Stomach (tissue), 9 donors: Measurements from ENCODE around the gene RHBG. TPM values are rescaled to one million over a fixed set of nuclear protein-coding genes. Genes with fewer than 3 reads are reported as not detected.

ENCODE experiments used
- DNase-seq, 2 donors: peaks; one replicate each; pipeline versions ENCODE4 v3.0.0 to v3.0.0-alpha.2; 2013 to 2019
- H3K27ac ChIP-seq, 5 donors: fragments of 200-600 bp in 4 of 5; sonication (generic) in 4 of 5; one replicate each; pipeline ENCODE4 v1.5.1; 2013 to 2019; ENCODE audit warnings: mild to moderate bottlenecking in 1 of 5, moderate library complexity in 1 of 5
- H3K27me3 ChIP-seq, 3 donors: fragments of 200-600 bp; sonication (generic); one replicate each; pipeline ENCODE4 v1.5.1; 2017 to 2019; ENCODE audit warnings: mixed run types in 1 of 3
- H3K36me3 ChIP-seq, 4 donors: fragments of 200-600 bp; sonication (generic); 1 replicate in 3 of 4; 2 replicates in 1 of 4; pipeline ENCODE4 v1.5.1; 2016 to 2019
- H3K4me1 ChIP-seq, 4 donors: fragments of 200-600 bp; sonication (generic); one replicate each; pipeline ENCODE4 v1.5.1; 2016 to 2019
- H3K4me3 ChIP-seq, 4 donors: fragments of 200-600 bp; sonication (generic) in 3 of 4; one replicate each; pipeline ENCODE4 v1.5.1; 2016 to 2019; ENCODE audit warnings: mild to moderate bottlenecking in 1 of 4
- H3K9me3 ChIP-seq, 4 donors: fragments of 200-600 bp; sonication (generic); one replicate each; pipeline ENCODE4 v1.5.1; 2016 to 2019
- CTCF ChIP-seq, 7 experiments: fragments of 450-650 bp in 4 of 7; fragments of 200-600 bp in 3 of 7; sonication (generic) in 3 of 7; IDR thresholded peaks; one replicate each; pipeline ENCODE4 v1.5.1; 2016 to 2019; ENCODE audit warnings: antibody characterized with exemption in 7 of 7, control low read depth in 2 of 7, mild to moderate bottlenecking in 1 of 7
- EP300 ChIP-seq: sonication (generic); formaldehyde crosslinking; IDR thresholded peaks from one replicate; pipeline ENCODE4 v1.6.1; 2017; ENCODE audit warnings: antibody characterized with exemption
- POLR2A ChIP-seq, 4 donors: fragments of 450-650 bp; IDR thresholded peaks; one replicate each; pipeline ENCODE4 v1.6.1; 2016; ENCODE audit warnings: antibody characterized with exemption in 4 of 4, control low read depth in 2 of 4, mild to moderate bottlenecking in 1 of 4, moderate library complexity in 1 of 4
- POLR2AphosphoS5 ChIP-seq, 3 donors: sonication (generic); formaldehyde crosslinking; IDR thresholded peaks; one replicate each; pipeline ENCODE4 v1.6.1; 2016; ENCODE audit warnings: antibody characterized with exemption in 3 of 3
- WGBS, 5 donors: extraction: QIAGEN DNeasy Blood & Tissue Kit in 3 of 5; methylation state at CpG; one replicate each; pipeline versions ENCODE4 v1.1.5 to v1.1.7; 2013 to 2018; 5-methylcytosine and 5-hydroxymethylcytosine counted together
- intact Hi-C: fragments of 100-400 bp; cut with DNase I; formaldehyde crosslinking; loops from one replicate; pipeline ENCODE4 v1.15.1; 2023; ENCODE audit warnings: low total_unique reads
- polyA plus RNA-seq, 3 donors: library from polyadenylated mRNA; stranded (reverse); fragments of 200-250 nt; gene quantifications; one replicate each; pipeline ENCODE4 v1.2.3, GENCODE V29; 2013
- total RNA-seq, 5 donors: library from RNA; depleted of rRNA; stranded (reverse); fragments of >200 nt; gene quantifications; one replicate each; pipeline versions ENCODE4 v1.1.0 to v1.2.3, GENCODE V29; 2014 to 2016
- donor health status: healthy with polysubstance abuse.
- donor health status: Bipolar disorder and iron deficiency.
- donor health status: healthy.

RHBG gene
- total and polyA plus RNA-seq, 8 donors, result 0.70 TPM; not detected in 7

- WGBS, 5 donors, result 11 to 20% (median 13%) methylated on average over 27 to 73 of the region's 73 CpGs
- Histone ChIP-seq H3K9me3 (no peaks in the 10 kb centered on the region), H3K27ac (no peak overlapping the region), H3K36me3 (no peaks in the 10 kb centered on the region), H3K27me3 (peaks cover 14 to 75% (median 56%) of the 10 kb centered on the region in 3 donors), H3K4me1 (peaks cover 0 to 11% (median 8%) of the 10 kb centered on the region in 4 donors), H3K4me3 (peak overlapping the region in 3 of 4 donors; percentile 14 to 22 (median 20))
- DNase-seq, result peak in 1 of 2 donors; percentile 45
- intact Hi-C loops, result loop anchor here (5.0 kb wide), 1 partner anchor 54 kb away; no protein-coding TSS in a partner anchor
- no peak for TF ChIP-seq CTCF (IDR thresholded peaks at IDR 0.05)
These were observed 19.4 kb downstream of the RHBG start for GRCh38 chr1:156388174-156389137.

DNA sequence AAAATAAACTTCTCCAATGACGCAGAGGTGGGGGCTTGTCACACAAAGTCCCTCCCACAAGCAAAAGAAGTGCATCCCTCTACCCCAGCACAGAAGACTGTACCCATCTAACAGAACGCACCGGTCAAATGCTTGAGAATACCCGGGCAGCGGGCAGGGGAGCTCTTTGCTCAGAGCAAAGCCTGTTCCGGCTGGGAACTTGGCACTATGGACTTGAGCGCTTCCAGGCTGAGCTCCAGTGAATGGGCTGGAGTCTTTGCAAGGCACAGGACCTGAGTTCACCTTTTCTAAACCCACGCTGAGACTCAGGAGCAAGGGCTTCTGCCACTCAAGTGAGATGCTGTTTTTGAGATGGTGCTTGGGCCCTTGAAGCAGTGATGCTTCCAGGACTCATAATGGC is 20.3 kb downstream of the RHBG start:
- Histone ChIP-seq H3K36me3 (no peaks in the 10 kb centered on the region), H3K9me3 (no peaks in the 10 kb centered on the region), H3K4me3 (no peak overlapping the region), H3K27me3 (peaks cover 14 to 75% (median 56%) of the 10 kb centered on the region in 3 donors), H3K4me1 (peaks cover 0 to 11% (median 8%) of the 10 kb centered on the region in 4 donors), H3K27ac (no peak overlapping the region)
- TF ChIP-seq POLR2AphosphoS5 (IDR thresholded peaks at IDR 0.05) (no peak), EP300 (no peak), CTCF (IDR thresholded peaks at IDR 0.05) (no peak), POLR2A (IDR thresholded peaks at IDR 0.05) (no peak)
- 89 to 93% (median 92%) methylated on average over 6 to 8 of the region's 8 CpGs for WGBS, 5 donors
- DNase-seq, result no peak
- intact Hi-C loops, result loop anchor here (5.0 kb wide), 1 partner anchor 53 kb away; no protein-coding TSS in a partner anchor

- H3K27me3 ChIP-seq, result peaks cover 14 to 74% (median 56%) of the 10 kb centered on the region in 3 donors
- no peak overlapping the region for H3K27ac ChIP-seq
- H3K9me3 ChIP-seq, result no peaks in the 10 kb centered on the region
- WGBS, 5 donors, result 36 to 52% (median 47%) methylated on average over 20 of the region's 20 CpGs
- H3K36me3 ChIP-seq, result no peaks in the 10 kb centered on the region
- H3K4me1 ChIP-seq, result peaks cover 0 to 11% (median 8%) of the 10 kb centered on the region in 4 donors
- peak in 1 of 2 donors; percentile 32 for DNase-seq
- TF ChIP-seq POLR2AphosphoS5 (IDR thresholded peaks at IDR 0.05) (no peak), CTCF (IDR thresholded peaks at IDR 0.05) (no peak)
- no peak overlapping the region for H3K4me3 ChIP-seq
- intact Hi-C loops, result no loop called here
These were observed 21.7 kb downstream of the RHBG start for GRCh38 chr1:156390469-156391365.

DNA sequence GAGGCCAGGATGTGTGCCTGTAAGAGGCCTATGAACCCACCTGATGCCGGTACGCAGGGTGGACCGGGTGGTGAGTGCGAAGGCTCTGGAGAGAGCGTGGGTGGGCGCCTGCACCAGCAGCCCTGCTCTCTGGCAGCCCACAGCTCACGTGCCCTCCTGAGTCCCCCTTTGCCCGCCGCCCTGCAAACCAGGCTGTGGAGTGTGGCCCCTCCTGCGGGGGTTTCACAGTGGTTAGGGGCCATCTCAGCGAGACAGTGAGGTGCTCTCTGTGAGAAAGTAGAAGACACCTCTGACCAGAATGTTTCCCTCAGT is 22.3 kb downstream of the RHBG start:
- peaks cover 0 to 11% (median 8%) of the 10 kb centered on the region in 4 donors for H3K4me1 ChIP-seq
- intact Hi-C loops, result no loop called here
- H3K27me3 ChIP-seq, result peaks cover 14 to 68% (median 53%) of the 10 kb centered on the region in 3 donors
- H3K27ac ChIP-seq, result no peak overlapping the region
- H3K36me3 ChIP-seq, result no peaks in the 10 kb centered on the region
- H3K9me3 ChIP-seq, result no peaks in the 10 kb centered on the region
- no peak for DNase-seq
- no peak for TF ChIP-seq POLR2AphosphoS5 (IDR thresholded peaks at IDR 0.05)
- TF ChIP-seq EP300, result no peak
- no peak for TF ChIP-seq POLR2A (IDR thresholded peaks at IDR 0.05)
- no peak for TF ChIP-seq CTCF (IDR thresholded peaks at IDR 0.05)
- 62 to 72% (median 69%) methylated on average over 9 to 11 of the region's 11 CpGs for WGBS, 5 donors
- H3K4me3 ChIP-seq, result no peak overlapping the region
